ENCODE data around the gene ITIH3.
"Not testable (repeated sequence)": the region's sequence is repeated elsewhere in the genome, so short reads cannot be mapped to it uniquely, and the experiment has no call there.

The ITIH3 gene

GRCh38 chr3:52775877-52776276 is 18.7 kb upstream of the ITIH3 start:
- TF ChIP-seq CTCF (IDR thresholded peaks at IDR 0.05; ENCODE audit: low read depth, low read length), result no peak

GRCh38 chr3:52776486-52776885 is 18.1 kb upstream of the ITIH3 start:
- not testable (repeated sequence) for DNase-seq (ENCODE audit: extremely low read depth, low read depth)

More at GRCh38 chr3:52775877-52776276, 18.7 kb upstream of the ITIH3 start:
- no peak for DNase-seq (ENCODE audit: extremely low read depth, low read depth)

GRCh38 chr3:52777127-52777958 is 17.3 kb upstream of the ITIH3 start, which contains the start of gene ITIH1:
ITIH1 (plus strand) TSS chr3:52777599; CDS start chr3:52777616, 17 bp downstream.
- DNase-seq (ENCODE audit: extremely low read depth, low read depth), result no peak
- TF ChIP-seq CTCF (IDR thresholded peaks at IDR 0.05; ENCODE audit: low read depth, low read length), result no peak

GRCh38 chr3:52777959-52778805 is 16.4 kb upstream of the ITIH3 start:
- no peak for DNase-seq (ENCODE audit: extremely low read depth, low read depth)
- TF ChIP-seq CTCF (IDR thresholded peaks at IDR 0.05; ENCODE audit: low read depth, low read length), result no peak

GRCh38 chr3:52779011-52779836 is 15.4 kb upstream of the ITIH3 start:
- TF ChIP-seq CTCF (IDR thresholded peaks at IDR 0.05; ENCODE audit: low read depth, low read length), result no peak
- DNase-seq (ENCODE audit: extremely low read depth, low read depth), result no peak

GRCh38 chr3:52779837-52780585 is 14.6 kb upstream of the ITIH3 start:
- TF ChIP-seq CTCF (IDR thresholded peaks at IDR 0.05; ENCODE audit: low read depth, low read length), result no peak
- no peak for DNase-seq (ENCODE audit: extremely low read depth, low read depth)

GRCh38 chr3:52781741-52782140 is 12.9 kb upstream of the ITIH3 start:
- no peak for TF ChIP-seq CTCF (IDR thresholded peaks at IDR 0.05; ENCODE audit: low read depth, low read length)

More at GRCh38 chr3:52781741-52782140, 12.9 kb upstream of the ITIH3 start:
- no peak for DNase-seq (ENCODE audit: extremely low read depth, low read depth)
